Right atrium auricular region (tissue), 2 donors: Measurements from ENCODE around the gene IL23A. TPM values are rescaled to one million over a fixed set of nuclear protein-coding genes. Genes with fewer than 3 reads are reported as not detected.

Experiments
- DNase-seq: peaks from one replicate; pipeline ENCODE4 v3.0.0-alpha.2; 2019; ENCODE audit warnings: low spot score
- H3K27ac ChIP-seq, 2 donors: fragments of 200-600 bp; sonication (generic); 1 replicate in 1 of 2; 2 replicates in 1 of 2; pipeline ENCODE4 v1.5.1; 2016 to 2019
- H3K27me3 ChIP-seq, 2 donors: fragments of 200-600 bp; sonication (generic); one replicate each; pipeline versions ENCODE4 v1.5.1 to v1.6.0; 2017 to 2019
- H3K36me3 ChIP-seq: fragments of 200-600 bp; sonication (generic); one replicate; pipeline ENCODE4 v1.5.1; 2016
- H3K4me1 ChIP-seq, 2 donors: fragments of 200-600 bp; sonication (generic); one replicate each; pipeline versions ENCODE4 v1.5.1 to v1.6.0; 2017 to 2019
- H3K4me3 ChIP-seq, 2 donors: fragments of 200-600 bp; sonication (generic); 1 replicate in 1 of 2; 2 replicates in 1 of 2; pipeline ENCODE4 v1.5.1; 2017 to 2019; ENCODE audit warnings: mild to moderate bottlenecking in 1 of 2, moderate library complexity in 1 of 2
- H3K9me3 ChIP-seq, 2 donors: fragments of 200-600 bp; sonication (generic); one replicate each; pipeline ENCODE4 v1.5.1; 2019
- total RNA-seq, 2 donors: library from RNA; depleted of rRNA; stranded (reverse); fragments of >200 nt; gene quantifications; one replicate each; pipeline ENCODE4 v1.1.0, GENCODE V29; 2016
- TF ChIP-seq, protein P1 (sequence below), 2 donors: fragments of 200-600 bp; sonication (generic); IDR thresholded peaks; one replicate each; pipeline ENCODE4 v1.5.1; 2019; ENCODE audit warnings: antibody characterized with exemption in 2 of 2

Gene IL23A
- total RNA-seq, 2 donors from 2014 or later, result not detected

DNA sequence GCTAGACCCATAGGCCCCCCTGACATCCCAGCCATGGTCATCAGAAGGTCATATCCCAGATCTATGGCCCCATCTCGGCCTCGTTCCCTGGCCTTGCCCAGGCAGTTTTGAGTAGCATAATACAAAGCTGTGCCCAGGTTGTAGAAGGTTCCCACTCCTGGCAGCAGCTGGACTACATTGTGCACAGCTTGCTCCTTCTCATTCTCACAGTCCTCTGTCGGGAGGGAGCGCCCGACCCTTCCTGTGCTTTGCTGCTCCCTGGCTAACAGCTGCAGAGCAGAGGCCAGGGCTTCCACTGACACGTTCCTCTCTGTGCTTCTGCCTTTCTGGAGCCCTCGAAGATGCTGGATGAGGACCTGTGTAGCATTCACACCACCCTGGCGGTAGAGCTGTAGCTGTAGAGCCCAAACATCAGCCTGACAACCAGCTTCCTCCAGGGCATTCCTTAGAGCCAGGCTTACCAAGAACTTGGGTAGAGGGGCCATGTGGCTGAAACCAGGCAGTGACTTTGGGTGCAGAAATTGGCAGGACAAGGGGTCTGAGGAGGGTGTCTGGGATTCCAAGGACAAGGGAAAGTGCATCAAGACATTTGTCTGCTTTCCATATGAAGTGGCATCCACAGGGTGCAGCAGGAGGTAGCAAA, 22.9 kb downstream of the IL23A start:
- TF ChIP-seq, protein P1, sequence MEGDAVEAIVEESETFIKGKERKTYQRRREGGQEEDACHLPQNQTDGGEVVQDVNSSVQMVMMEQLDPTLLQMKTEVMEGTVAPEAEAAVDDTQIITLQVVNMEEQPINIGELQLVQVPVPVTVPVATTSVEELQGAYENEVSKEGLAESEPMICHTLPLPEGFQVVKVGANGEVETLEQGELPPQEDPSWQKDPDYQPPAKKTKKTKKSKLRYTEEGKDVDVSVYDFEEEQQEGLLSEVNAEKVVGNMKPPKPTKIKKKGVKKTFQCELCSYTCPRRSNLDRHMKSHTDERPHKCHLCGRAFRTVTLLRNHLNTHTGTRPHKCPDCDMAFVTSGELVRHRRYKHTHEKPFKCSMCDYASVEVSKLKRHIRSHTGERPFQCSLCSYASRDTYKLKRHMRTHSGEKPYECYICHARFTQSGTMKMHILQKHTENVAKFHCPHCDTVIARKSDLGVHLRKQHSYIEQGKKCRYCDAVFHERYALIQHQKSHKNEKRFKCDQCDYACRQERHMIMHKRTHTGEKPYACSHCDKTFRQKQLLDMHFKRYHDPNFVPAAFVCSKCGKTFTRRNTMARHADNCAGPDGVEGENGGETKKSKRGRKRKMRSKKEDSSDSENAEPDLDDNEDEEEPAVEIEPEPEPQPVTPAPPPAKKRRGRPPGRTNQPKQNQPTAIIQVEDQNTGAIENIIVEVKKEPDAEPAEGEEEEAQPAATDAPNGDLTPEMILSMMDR (IDR thresholded peaks at IDR 0.05), result no peak
- Histone ChIP-seq H3K9me3 (no peaks in the 10 kb centered on the region), H3K36me3 (no peaks in the 10 kb centered on the region), H3K27ac (no peak overlapping the region), H3K4me1 (peaks cover 0 to 15% of the 10 kb centered on the region in 2 donors), H3K4me3 (no peak overlapping the region), H3K27me3 (no peaks in the 10 kb centered on the region)
- DNase-seq, result no peak

DNA sequence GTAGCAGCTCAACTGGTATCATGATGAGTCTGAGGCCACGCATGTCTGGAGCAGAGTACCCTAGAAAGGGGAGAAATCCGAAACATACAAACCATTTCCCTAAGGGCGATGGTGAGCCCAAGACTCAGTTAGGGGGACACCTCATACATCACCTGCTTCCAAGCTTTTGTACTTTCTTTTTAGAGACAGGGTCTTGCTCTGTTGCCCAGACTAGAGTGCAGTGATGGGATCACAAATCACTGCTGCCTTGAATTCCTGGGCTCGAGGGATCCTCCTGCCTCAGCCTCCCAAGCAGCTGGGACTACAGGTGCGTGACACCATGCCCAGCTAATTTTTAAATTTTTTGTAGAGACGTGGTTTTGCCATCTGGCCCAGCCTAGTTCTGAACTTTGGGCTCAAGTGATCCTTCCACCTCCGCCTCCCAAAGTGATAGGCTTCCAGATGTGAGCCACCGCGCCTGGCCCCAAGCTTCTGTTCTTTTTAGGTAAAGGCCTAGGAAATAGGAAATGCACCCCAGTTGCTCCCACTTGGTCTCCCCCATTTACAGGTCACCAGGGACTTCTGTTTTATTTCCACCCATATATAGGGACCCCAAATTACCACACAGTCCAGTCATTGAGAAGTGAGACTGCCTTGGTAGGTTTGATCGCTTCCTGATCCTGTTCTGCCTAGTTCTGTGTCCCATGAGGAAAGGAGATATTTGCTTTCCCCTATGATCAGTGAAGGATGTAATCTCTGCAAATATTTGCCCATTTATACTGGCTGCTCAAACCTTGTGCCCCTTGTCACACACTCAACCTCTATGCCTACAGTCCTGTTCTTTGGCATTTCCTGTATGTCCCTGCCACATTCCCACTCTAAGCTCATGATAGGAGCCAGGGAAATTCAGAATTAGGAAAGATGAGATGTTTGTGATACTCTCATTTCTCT, 23.7 kb downstream of the IL23A start, which contains the start of gene APOF:
TSS of gene APOF (minus strand) at position 728 of the 930 bp plus-strand sequence. CDS start at position 616, 112 bp downstream.
- DNase-seq, result no peak
- Histone ChIP-seq H3K4me3 (no peak within 1 kb of the TSS), H3K36me3 (no peaks in the 10 kb centered on the region), H3K4me1 (peaks cover 0 to 15% of the 10 kb centered on the region in 2 donors), H3K9me3 (no peaks in the 10 kb centered on the region), H3K27ac (no peak within 1 kb of the TSS), H3K27me3 (no peaks in the 10 kb centered on the region)
- TF ChIP-seq, protein P1 (IDR thresholded peaks at IDR 0.05), result no peak

DNA sequence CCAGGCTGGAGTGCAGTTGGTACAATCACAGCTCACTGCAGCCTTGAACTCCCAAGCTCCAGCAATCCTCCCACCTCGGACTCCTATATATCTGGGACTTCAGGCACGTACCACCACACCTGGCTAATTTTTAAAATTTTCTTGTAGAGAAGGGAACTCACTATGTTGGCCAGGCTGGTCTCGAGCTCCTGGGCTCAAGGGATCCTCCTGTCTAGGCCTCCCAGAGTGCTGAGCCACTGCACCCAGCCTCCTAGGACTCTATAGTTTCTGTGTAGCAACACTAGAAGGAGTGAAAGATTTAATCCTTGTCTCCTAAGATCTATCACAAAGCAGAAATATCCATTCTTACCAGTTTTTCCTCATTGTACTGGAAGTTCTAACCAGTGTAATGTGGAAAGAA, 28.3 kb downstream of the IL23A start:
- H3K4me3 ChIP-seq, result no peak overlapping the region
- TF ChIP-seq, protein P1 (IDR thresholded peaks at IDR 0.05), result no peak
- no peaks in the 10 kb centered on the region for H3K4me1 ChIP-seq
- no peak for DNase-seq
- H3K9me3 ChIP-seq, result no peaks in the 10 kb centered on the region
- H3K27me3 ChIP-seq, result no peaks in the 10 kb centered on the region
- no peak overlapping the region for H3K27ac ChIP-seq
- no peaks in the 10 kb centered on the region for H3K36me3 ChIP-seq

DNA sequence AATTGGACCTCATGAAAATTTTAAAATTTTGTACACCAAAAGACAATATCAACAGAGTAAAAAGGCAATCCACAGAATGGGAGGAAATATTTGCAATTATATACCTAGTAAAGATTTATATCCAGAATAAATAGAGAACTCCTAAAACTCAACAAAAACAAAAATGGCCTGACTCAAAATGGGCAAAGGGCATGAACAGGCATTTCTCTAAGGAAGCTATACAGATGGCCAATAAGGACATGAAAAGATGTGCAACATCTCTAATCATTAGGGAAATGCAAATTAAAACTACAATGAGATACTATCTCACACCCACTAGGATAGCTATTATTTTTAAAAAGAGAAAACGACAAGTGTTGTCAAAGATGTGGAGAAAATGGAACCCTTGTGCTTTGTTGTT, 34.8 kb downstream of the IL23A start:
- H3K27me3 ChIP-seq, result no peaks in the 10 kb centered on the region
- H3K4me1 ChIP-seq, result no peaks in the 10 kb centered on the region
- H3K9me3 ChIP-seq, result no peaks in the 10 kb centered on the region
- DNase-seq, result no peak
- H3K4me3 ChIP-seq, result no peak overlapping the region
- TF ChIP-seq, protein P1 (IDR thresholded peaks at IDR 0.05), result no peak
- no peaks in the 10 kb centered on the region for H3K36me3 ChIP-seq
- no peak overlapping the region for H3K27ac ChIP-seq

DNA sequence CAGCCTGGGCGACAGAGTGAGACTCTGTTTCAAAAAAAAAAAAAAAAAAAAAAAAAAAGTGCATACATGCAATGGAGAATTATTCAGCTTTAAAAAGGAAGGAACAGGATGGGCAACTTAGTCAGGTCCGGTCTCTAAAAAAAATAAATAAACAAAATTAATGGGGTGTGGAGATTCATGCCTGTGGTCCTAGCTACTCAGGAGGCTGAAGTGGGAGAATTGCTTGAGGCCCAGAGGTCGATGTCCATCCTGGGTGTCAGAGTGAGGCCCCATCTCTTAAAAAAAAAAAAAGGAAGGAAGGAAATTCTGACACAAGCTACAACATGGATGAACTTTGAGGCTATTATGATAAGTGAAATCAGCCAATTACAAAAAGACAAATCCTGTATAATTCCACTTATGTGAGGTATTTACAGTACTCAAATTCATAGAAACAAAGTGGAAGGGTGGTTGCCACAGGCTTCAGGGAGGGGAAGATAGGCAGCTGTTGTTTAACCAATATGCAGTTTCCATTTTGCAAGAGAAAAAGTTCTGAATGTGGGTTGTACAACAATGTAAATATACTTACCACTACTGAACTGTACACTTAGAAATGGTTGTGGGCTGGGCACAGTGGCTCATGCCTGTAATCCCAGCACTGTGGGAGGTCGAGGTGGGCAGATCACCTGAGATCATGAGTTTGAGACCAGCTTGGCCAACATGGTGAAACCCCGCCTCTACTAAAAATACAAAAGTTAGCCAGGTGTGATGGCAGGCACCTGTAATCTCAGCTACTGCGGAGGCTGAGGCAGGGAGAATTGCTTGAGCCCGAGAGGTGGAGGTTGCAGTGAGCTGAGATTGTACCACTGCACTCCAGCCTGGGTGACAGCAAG, 36.3 kb downstream of the IL23A start:
- TF ChIP-seq, protein P1 (IDR thresholded peaks at IDR 0.05), result no peak

More for the DNA sequence above, 36.3 kb downstream of the IL23A start:
- peak; percentile 34 for DNase-seq
- Histone ChIP-seq H3K4me3 (no peak overlapping the region), H3K36me3 (no peaks in the 10 kb centered on the region), H3K9me3 (no peaks in the 10 kb centered on the region), H3K4me1 (no peaks in the 10 kb centered on the region), H3K27ac (no peak overlapping the region), H3K27me3 (no peaks in the 10 kb centered on the region)
